Measurements from ENCODE around the gene TMEM175.
A peak's percentile ranks its signal among the peaks of the same experiment; 100 is the strongest.
"Not testable (repeated sequence)": the region's sequence is repeated elsewhere in the genome, so short reads cannot be mapped to it uniquely, and the experiment has no call there.

The TMEM175 gene

GRCh38 chr4:968621-969394 is 36.5 kb downstream of the TMEM175 start:
- DNase-seq (ENCODE audit: extremely low read depth in 1 of 2, low read depth in 1 of 2), result no peak

GRCh38 chr4:970046-970745 is 37.9 kb downstream of the TMEM175 start:
- DNase-seq (ENCODE audit: extremely low read depth in 1 of 2, low read depth in 1 of 2), result no peak

GRCh38 chr4:970854-971520 is 38.7 kb downstream of the TMEM175 start:
- DNase-seq (ENCODE audit: extremely low read depth in 1 of 2, low read depth in 1 of 2), result no peak

DNA sequence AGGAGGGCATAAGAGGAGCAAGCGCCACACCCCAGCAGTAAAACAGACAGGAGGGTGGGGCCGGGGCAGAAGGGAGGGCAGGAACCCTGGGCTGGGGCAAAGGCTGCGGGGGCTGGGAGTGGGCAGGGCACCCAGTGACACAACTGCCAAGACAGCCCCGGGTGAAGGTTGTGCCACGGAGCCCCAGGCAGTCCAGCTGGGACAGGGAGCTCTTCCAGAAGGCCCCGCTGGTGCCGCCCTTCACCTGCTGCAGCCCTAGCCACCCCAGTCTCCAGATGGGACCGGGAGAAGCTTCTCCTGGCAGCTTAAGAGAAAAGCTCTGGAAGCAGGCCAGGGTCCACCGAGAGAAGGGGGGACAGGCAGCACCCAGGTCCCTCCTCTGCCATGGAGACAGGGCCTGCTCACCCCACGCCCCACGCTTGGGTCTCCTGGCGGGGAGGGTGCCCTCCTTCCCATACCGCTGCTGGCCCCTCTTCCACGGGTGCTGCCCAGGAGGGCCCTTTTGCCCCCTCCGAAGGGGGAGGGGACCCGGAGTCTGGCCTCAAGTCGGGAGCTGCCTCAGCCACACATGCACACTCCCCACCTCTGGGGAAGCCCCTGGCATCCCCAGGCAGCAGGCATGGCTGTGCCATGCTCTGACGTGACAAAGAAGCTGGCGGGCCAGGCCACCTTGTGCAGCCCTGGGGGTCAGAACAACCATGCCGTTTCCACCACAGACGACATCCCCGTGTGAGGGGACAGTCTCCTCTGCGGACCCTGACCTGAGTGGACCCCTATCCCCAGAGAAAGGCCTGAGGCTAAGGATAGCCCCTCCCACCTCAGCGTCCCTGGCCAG is 39.6 kb downstream of the TMEM175 start:
- no peak for DNase-seq (ENCODE audit: extremely low read depth in 1 of 2, low read depth in 1 of 2)

DNA sequence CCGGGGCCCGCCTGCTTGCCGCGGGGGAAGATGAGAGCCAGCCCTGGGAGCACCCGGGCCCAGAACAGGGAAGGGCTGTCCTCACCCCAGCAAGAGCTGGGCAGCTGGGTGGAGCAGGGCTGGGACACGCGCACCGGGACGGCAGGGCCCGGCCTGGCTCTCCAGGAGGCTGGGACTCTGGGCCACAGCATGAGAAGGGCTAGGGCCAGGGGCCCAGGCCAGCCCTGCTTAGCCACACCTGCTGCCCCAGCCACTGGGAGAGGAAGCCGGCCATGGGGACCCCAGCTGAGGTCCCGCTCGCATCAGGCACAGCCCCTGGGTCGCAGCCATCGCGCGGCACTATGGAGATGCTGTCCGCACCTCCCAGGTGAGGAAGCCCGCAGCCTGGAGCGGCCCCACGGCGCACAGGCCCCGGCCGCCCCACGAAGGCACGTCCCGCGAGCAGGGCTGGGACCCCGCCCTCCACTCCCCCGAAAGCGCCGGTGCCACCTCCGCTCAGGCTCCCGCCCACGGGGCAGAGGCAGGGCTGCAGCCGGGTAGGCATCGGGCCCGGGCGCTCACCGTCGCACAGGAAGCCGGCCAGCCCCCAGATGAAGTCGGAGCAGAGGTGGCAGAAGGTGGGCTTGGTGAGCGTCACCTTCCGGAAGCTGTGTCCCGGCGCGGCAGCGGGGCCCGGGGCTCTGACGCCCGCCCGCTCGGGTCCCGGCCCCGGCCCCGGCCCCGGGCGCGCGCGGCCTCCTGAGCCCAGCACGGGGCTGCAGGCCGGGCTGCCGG is 40.6 kb downstream of the TMEM175 start:
- peak in 1 of 2 donors; percentile 14 for DNase-seq (ENCODE audit: extremely low read depth in 1 of 2, low read depth in 1 of 2)

- DNase-seq (ENCODE audit: extremely low read depth in 1 of 2, low read depth in 1 of 2), result peak; percentile 62 to 74
Measured at GRCh38 chr4:973431-974397, 41.5 kb downstream of the TMEM175 start, which contains the start of gene DGKQ. TSS of gene DGKQ (minus strand) at chr4:973569. CDS start at chr4:973482, 87 bp downstream.

- no peak for DNase-seq (ENCODE audit: extremely low read depth in 1 of 2, low read depth in 1 of 2)
Measured at GRCh38 chr4:974668-975067, 42.4 kb downstream of the TMEM175 start.

- not testable (repeated sequence) for DNase-seq (ENCODE audit: extremely low read depth in 1 of 2, low read depth in 1 of 2)
Measured at GRCh38 chr4:976016-976415, 43.8 kb downstream of the TMEM175 start.

DNA sequence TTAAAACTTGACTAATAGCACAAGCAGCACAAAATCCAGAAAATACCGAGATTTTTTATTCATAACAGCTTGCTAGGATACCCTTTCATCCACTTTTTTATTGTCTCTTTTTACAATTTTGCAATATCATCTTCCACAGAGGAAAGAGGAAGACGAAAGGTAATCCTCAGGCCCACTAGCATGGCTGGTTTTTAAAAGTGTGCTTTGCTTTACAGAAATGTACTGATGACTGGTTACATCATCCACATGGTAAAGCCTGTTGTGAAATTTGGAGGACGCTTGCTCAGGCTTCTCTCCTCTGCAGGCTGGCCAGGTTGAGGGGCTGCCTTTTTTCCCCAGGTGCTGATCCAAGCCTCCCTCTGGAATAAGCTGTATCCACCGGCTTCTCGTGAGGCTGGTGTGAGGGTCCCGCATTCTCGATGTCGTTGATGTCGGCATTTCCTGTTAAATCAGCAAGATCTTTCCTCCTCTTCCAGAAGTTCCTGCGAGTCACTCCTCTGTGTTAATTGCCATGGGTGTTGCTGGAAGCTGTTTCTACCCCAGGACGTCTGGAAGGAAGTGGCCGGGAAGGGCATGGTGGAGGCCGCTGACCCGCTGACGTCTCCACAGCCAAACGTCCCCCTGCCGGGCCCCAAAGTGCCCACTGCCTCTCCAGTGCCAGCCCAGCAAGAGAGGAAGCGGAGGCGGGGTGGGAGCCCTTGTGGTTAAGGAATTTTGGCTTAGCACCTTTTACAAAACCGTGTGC is 46.9 kb downstream of the TMEM175 start:
- DNase-seq (ENCODE audit: extremely low read depth in 1 of 2, low read depth in 1 of 2), result no peak

DNA sequence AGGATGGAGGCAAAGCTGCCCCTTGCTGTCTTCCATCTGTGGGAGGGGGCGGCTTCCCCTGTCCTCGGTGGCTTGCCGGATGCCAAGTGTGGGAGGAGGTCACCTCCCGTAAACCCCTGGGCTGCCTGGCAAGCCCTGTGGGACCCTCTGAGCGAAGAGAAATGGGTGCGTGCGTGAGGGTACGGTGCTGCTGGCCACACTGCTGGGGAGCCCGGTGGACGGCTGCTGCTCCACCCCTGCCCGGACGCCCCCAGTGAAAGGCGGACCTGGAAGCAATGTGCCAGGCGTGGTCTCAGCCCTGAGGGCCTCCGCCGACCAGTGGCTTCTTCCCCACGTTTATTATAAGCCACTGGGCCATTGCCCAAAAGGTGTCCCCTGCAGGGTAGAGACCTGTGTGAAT is 50.0 kb downstream of the TMEM175 start:
- no peak for DNase-seq (ENCODE audit: extremely low read depth in 1 of 2, low read depth in 1 of 2)

DNA sequence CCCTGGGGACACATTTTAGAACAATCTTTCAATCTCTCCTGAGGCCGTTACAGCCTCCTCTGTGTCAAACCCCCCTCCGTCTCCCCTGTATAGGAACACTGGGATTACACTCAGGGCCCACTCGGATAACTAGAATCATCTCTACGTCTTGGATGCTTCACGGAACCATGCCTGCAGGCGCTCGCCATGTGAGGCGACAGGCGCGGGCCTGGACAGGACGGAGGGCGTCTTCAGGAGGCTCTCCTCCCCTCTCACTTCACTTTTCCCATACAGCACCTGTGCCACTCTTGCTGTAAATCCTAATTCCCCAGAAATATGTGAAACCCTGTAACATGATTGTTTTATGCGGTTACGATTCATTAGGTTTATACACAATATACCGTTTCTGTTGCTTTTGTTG is 50.6 kb downstream of the TMEM175 start:
- no peak for DNase-seq (ENCODE audit: extremely low read depth in 1 of 2, low read depth in 1 of 2)

GRCh38 chr4:984336-985054 is 52.2 kb downstream of the TMEM175 start:
- DNase-seq (ENCODE audit: extremely low read depth in 1 of 2, low read depth in 1 of 2), result no peak

GRCh38 chr4:985123-985830 is 53.0 kb downstream of the TMEM175 start:
- peak; percentile 49 to 69 for DNase-seq (ENCODE audit: extremely low read depth in 1 of 2, low read depth in 1 of 2)

- DNase-seq (ENCODE audit: extremely low read depth in 1 of 2, low read depth in 1 of 2), result no peak
Measured at GRCh38 chr4:986428-986878, 54.2 kb downstream of the TMEM175 start.

- DNase-seq (ENCODE audit: extremely low read depth in 1 of 2, low read depth in 1 of 2), result peak; percentile 74 to 79
Measured at GRCh38 chr4:986879-987623, 54.8 kb downstream of the TMEM175 start, which contains the start of gene IDUA. TSS of gene IDUA (plus strand) at chr4:987044. CDS start at chr4:987085, 41 bp downstream.
